HPDE6-E6E7 (cell line): ENCODE measurements around the gene GLB1L.
"Not testable (repeated sequence)": the region's sequence is repeated elsewhere in the genome, so short reads cannot be mapped to it uniquely, and the experiment has no call there.

ENCODE experiments used
- DNase-seq: peaks from one replicate; pipeline ENCODE4 v3.0.0; 2011; ENCODE audit warnings: missing footprints; ENCODE audit errors: extremely low spot score

The GLB1L gene

DNA sequence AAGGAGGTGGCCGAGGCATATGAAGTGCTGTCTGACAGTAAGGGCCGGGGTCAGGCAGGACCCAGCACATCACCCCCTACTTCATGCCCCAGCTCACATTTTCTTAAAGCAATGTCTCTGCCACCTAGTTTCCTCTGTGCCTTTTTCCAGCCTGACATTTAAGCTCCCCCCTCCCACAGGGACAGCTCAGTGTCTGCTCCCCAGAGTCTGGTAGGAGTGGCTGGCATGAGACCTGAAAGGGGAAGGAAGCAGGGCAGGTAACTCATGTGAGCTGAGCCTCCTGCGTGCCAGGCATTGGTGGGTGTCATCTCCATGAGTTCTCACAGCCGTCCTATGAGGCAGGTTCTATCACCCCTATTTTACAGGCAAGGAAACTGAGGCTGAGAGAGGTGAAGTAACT is 35.4 kb upstream of the GLB1L start:
- no peak for DNase-seq

DNA sequence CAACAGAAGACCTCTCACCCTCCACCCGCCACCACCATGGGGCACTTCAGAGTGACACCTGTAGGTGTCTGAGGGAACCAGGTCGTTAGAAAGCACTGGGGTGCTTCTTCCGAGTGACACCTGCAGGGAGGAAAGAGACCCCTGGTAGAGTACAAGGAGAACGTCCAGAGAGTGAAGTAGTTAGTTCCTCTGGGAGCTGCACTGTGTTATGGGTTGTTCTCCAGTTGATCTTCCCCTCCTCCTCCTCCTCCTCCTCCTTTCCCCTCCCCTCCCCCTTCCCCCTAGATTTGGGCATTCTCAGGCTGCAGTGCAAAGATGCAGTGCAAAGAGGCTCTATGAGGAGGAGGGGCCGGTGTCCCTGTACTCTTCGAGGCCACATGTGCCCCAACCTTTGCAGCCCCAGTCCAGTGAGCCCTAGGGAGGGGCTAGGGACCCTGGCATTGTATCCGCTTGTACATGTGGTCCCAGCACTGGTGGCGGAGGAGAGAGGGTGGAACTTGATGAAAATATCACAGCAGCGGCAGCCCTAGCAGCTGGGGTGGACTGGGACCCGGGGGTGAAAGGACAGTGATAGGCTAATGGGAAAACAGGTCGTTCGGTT is 34.8 kb upstream of the GLB1L start:
- DNase-seq, result no peak

DNA sequence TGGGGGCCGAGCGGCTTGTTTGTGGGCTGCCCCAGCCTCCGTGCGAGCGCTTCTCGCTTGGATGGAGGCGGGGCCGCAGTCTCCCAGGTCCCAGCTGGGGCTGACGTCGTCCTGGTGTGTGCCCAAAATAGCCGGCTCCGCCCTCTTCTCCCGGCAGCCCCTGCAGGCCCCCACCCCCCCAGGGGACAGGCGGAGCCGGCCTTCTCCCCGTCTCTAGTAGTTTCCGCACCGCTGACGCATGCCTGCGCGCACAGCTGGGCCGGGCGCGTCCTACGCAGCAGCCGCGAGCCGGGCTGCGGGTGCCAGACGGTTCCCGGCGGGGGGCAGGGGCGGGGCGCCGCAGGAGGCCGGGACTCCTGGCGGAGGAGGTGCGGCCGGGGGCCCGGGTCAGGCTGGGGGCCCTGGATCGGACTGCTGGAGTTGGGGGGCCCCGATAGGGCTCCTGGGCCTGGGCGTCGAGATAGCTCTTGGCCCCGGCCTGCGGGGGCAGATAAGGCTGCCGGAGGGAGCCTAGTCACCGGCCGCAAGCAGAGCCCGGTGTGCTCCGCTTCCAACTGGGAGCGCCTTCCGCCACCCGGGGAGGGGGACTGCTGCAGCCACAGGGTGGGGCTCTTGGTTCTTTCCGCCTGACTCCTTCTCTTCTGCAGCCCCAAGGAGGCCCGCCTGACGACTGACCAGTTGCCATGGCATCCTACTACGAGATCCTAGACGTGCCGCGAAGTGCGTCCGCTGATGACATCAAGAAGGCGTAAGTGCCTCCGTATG is 34.1 kb upstream of the GLB1L start, which contains the start of gene DNAJB2:
TSS of gene DNAJB2 (plus strand) at position 216 of the 765 bp plus-strand sequence. CDS start at position 684, 468 bp downstream.
- DNase-seq, result peak; percentile 98

DNA sequence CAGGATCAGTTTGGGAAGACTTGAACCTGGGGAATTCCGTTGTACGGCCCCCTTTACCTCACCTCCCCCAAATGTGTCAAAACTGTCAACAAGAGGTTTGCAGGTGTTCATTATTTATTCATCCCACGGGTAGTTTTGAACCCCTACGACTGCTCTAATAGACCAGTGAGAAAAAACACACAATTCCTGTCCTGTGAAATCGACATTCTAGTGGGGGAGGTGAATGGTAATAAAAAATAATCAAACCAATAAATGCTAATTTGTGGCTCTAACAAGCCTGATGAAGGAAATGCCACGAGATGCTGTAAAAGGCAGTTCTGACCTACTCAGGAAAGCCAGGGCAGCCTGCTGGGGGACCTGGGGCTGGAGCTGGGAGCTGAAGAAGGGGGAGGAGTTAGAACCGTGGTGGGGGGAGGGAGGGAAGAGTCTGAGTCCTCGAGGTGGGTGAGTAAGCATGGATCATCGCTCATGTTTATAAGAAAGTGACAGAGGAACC is 33.5 kb upstream of the GLB1L start:
- no peak for DNase-seq

DNA sequence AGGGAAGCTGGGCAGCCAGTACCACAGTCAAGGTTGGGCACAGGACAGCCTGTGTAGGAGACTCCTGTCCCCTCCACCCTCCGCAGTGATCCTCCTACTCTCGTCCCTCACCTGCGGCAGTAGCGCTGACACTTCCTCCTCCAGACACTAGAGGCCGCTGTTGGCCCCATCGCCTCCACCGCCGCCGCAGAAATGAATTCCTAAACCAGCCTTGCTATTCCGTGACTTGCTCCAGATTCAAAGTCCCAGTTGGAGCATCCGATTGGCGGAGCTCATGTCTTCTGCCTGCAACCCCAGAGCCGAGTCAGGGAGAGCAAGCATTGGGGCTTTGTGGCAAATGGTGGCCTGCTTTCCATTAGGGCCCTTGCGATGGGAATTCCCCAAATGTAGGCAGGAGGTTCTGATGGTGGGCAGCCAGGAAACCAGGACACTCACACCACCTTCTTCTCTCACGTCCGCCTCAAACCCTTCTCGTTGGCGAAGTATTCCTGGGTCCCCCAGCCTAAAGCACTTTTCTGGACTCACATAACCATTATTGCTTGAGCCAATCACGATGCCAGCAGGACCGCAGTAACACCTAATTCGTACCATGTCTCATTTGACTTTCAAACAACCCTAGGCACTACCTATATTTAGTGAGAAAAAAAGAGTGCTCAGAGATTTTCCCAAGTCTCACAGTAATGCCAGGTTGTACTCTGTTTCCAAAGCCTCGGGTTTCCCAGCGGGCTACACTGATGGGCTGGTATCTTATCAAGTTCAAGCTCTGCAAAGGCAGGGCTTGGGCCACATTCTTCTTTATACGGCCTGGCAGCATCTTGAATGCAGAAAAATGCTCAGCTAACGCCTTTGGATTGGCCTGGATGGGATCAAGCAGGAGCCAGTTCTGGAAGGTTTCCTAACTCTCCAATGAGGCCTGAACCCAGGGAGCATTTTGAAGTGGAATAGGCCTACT is 32.7 kb upstream of the GLB1L start:
- DNase-seq, result peak; percentile 58

DNA sequence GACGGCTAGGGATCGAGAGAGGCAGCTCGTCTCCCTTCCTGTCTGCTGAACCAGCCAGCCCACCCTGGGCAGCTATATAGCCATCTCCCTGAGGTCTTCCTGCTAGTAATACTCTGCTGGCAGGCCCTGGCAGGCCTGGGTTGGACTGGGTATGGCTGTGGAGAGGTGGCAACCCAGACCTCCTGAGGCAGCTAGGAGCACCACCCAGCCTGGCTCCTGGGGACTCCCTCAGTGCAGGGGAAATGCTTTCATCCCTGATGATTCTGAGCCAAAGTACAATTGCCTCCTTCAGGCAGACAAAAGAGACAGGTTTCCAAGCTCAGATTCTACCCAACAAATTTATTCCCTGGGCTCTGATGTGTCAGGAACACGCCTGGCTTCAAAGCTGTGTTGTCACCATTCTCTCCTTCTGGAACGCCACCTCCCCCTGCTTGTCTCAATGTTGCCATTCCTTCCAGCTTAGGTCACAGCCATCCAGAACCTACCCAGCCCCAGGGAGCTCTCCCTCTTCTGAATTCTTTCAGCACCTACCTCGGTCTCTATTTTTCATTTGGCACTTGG is 29.2 kb upstream of the GLB1L start:
- peak; percentile 72 for DNase-seq

DNA sequence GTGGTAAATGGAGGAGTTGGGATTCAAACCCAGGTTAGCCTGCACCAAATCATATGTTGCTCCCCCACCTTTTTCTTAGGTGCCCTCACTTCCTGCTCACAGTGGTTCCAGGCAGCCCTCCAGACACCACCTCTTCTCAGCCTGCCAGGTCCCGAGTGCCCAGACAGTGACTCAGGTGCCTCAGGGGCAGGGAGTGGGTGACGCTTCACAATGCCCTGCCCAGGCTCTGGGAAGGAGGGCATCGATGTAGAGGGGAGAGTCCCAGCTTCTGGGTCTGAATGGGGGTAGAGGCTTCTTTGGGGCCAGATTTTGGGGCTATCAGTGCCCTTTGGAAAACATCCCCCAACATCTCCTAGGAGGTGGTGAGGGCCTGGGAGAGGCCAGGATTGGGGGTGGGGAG is 28.7 kb upstream of the GLB1L start:
- peak; percentile 93 for DNase-seq

DNA sequence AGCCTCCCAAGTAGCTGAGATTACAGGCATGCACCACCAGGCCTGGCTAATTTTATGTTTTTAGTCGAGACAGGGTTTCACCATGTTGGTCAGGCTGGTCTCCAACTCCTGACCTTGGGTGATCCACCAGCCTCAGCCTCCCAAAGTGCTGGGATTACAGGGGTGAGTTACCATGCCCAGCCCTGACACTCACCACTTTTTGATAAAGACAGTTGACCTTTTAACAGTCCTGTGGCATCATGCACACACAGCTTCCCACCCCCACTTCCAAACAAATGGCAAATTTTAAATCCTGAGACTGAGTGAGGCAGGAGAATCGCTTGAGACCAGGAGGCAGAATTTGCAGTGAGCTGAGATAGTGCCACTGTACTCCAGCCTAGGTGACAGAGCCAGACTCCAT is 27.8 kb upstream of the GLB1L start:
- DNase-seq, result no peak

DNA sequence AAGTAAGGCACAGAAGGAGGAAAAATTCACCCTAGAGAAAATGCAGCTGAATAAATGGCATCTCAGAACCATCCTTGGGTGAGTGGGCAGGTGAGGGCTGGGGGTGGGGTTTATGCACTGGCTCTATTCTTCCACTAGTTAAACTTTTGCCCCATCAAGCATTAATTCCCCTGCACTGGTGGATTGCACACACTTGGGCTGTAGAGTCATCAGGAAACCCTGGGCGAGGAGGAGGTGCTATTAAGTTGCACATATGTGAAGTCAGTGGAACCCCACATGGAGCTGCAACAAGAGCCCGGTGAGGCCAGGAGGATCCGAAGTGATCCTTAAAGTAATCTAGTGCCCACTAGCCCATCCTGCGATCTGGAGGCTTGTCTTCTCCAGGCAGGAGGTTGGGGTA is 27.1 kb upstream of the GLB1L start:
- no peak for DNase-seq

DNA sequence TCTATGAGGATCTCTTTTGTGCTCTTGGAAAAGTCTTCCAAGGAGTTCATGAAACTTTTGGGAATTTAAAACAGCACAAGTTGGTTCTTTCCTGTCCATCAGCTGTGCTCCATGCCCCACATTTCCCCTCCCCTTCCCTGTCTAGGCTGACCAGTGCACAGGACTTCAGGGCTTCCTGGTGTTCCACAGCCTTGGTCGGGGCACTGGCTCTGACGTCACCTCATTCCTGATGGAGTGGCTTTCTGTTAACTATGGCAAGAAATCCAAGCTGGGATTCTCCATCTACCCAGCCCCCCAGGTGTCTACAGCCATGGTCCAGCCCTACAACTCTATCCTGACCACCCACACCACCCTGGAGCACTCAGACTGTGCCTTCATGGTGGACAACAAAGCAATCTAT is 25.8 kb upstream of the GLB1L start:
- no peak for DNase-seq

DNA sequence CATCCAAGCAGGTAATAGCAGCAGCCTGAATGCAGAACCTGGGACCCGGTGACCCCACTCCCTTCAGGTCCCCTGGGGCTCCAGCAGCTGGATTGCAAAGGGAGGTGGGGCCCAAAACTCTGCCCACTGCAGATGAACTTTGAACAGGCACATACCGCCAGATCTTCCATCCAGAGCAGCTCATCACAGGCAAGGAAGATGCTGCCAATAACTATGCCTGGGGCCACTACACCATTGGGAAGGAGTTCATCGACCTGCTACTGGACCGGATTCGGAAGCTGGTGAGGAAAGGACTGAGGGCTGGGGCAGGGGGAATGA is 24.8 kb upstream of the GLB1L start:
- DNase-seq, result no peak

DNA sequence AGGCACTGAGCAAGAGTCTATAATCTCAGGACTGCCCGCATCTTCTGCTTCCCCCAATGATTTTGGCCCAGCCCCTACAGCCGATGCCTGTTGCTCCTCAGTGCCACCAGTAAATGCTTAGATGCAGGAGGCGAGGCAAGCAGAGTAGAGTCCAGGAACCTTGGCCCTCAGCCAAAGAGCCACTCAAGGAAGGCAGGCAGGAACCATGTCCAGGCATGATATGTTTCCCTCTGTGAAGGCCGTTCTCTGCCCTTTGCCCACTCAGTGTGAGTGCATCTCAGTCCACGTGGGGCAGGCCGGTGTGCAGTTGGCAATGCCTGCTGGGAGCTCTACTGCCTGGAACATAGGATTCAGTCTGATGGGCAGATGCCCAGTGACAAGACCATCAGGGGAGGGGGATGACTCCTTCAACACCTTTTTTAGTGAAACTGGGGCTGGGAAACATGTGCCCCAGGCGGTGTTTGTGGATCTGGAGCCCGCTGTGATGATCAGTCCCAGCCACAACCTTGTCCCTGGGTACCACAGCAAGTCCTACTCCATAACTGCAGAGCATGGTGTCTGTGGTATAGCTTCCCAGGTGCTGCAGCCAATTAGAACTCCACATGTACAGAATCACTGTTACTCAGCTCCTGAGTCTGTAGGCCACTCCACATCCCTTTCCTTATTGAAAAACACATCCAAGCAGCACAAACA is 24.3 kb upstream of the GLB1L start:
- no peak for DNase-seq

DNA sequence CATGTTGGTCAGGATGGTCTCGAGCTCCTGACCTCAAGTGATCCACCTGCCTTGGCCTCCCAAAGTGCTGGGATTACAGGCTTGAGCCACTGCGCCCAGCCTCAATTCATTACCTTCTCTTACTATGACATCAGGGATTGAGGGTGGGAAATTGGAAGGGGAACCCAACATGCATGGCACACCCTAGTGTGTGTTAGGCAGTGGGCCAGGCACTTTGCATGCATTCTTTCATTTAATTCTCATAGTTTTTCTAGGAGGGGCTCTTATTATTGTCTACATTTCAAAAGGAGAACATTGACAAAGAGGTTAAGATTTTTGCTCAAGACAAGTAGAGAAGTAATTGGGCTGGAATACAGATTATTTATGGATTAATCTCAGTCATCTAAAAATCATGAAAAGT is 23.1 kb upstream of the GLB1L start:
- DNase-seq, result no peak

DNA sequence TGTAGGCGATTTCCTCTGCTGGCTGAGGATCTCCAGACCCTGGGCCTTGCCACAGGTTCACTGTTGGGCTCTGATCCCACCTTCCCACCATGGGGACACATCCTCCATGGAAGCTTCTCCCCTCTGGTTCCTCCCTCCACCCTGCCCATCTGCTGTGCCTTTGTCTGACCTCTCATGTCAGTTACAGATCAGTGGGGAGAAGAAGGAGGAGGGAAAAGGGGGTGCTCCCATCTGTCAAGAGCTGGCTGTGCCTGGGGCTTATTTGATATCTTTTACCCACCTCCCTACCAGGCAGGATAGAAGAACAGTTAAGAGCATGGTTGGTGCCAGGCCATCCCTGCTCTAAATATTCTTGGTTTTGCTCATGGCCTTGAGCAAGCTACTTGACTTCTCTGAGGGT is 21.6 kb upstream of the GLB1L start:
- DNase-seq, result no peak

DNA sequence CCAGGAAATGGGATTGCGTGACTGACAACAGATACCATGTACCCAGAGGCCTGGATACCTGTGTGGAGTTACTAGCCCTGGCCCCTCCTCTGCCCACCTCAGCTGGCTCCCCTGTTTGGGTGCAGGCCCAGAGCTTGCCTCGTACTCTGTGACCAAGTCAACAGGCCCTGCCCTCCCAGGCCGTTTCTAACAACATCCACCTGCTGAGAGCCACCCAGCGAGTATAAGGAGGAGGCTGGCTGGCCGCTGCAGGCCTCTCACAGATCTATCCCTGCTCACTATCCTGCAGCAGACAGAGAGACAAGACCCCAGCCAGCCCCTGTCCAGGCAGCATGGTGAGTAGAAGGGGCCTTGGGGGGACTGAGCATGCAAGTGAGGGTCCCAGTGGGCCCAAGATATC is 21.0 kb upstream of the GLB1L start:
- no peak for DNase-seq

DNA sequence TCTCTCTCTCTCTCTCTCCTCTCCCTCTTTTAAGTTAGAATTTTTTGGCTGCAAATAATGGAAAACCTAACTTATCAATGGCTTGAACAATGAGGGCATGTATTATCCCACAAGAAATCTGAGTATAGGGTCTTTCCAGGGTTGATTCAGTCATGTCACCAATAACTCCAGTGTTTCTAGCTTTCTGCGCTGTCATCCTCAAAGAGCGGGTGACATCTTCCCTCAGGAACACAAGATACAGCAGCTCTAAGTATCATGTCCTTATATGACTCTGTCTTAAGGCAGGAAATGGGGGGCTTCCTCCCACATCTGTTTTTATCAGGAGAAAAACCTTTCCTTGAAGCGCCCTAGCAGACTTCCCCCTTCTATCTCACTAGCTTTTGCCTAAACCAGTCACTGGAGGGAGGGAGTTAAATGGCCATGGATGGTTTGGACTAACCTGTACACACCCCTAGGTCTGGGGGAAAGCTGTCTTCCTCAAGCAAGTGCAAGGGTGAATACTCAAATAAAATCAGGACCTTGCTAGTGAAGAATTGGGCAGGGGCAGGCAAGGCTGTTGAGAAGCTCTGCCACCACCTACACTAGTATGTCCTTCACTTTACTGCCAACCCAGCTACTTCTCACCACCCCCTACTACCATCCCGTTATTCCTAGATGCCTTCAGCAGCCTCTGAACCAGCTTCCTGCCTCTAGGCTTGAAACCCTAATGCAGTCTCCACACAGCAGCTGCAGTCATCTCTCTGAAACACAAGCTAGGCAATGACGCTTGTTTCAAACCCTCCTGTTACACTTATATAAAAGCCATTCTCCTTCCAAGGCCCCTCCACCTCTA is 16.0 kb upstream of the GLB1L start:
- DNase-seq, result no peak

DNA sequence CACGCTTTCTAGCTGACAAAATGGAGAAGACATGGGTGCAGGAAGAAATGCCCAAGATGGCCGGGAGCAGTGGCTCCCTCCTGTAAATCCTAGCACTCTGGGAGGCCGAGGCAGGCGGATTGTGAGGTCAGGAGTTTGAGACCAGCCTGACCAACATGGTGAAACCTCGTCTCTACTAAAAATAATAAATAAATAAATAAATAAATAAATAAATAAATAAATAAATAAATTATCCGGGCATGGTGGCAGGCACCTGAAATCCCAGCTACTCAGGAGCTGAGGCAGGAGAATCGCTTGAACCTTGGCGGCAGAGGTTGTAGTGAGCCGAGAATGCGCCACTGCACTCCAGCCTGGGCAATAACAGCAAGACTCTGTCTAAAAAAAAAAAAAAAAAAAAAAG is 13.7 kb upstream of the GLB1L start:
- not testable (repeated sequence) for DNase-seq

DNA sequence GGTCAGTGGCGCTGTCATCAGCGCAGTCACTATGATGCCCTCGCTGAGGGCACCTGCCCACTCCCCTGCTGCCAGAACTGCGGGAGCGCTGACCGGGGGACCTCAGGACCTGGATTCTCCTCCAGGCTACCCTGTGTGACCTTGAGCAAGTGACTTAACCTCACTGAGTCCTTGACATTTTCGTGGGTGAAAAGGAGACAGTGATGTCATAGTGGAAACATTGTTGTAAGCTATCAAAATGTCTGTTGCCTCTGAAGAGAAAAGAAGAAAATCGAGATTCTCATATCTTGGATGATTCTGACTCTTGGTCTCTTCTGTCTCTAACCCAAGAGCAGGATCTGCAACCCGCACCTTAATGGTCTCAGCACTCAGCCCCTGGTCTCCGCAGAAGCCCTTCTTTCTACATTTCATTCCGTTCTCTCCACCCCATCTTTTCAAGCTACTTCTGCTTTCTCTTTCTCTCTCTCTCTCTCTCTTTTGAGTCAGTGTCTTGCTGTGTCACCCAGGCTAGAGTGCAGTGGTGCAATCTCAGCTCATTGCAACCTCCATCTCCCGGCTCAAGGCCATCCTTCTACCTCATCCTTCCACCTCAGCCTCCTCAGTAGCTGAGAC is 9.5 kb upstream of the GLB1L start:
- DNase-seq, result no peak

DNA sequence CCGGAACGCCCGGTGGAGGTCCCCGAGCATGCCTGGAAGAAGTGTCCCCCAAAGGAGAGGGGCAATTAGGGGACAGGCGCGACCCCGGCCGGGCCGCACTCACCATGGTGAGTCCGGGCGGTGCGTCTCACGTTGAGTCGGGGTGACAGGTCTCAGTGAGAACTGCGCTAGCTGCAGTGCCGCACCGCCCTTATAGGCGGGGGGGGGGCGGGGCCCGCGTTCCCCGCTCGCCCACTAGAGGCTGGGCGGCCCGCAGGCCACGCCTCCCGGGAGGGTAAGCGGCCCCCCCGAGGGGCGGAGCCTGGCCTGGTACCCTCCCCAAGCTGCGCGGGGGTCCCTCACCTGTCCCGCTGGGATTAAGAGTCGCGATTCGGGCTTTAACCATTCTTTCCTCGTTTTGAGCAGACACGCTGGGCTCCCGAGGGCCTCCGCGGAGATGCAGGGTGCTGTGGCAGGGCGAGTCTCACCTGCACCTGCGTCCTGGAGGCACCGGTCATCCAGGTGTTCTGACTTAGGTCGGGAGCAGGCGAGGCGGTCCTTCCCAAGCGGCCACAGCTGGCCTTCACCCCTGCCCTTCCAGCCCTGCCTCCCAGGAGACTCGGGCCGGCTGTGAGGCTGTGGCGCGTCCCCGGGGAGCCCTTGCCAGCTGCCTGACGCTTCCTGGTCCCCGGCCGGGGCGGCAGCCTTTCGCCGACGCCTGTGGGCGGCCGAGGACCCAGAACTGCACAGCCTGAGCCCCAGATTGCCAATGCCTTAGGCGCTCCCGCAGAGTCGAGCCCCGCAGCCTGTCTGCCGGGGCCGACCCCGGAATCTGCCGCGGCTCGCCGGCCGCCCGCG is 8.7 kb upstream of the GLB1L start, which contains the start of gene TUBA4A:
TSS of gene TUBA4A (minus strand) at position 166 of the 837 bp plus-strand sequence. CDS start at position 106, 60 bp downstream.
- DNase-seq, result peak; percentile 90
